ENCODE measurements around the gene STPG3. TPM values are rescaled to one million over a fixed set of nuclear protein-coding genes. Genes with fewer than 3 reads are reported as not detected.

Gene STPG3
- total and polyA plus RNA-seq, 2 of the 13 experiments (the other 11 are each of a cell fraction or from before 2014, with no cell fraction given): not detected

GRCh38 chr9:137254624-137255447 lies 3.8 kb downstream of the STPG3 start, which contains the start of gene NELFB (continued):
- TF ChIP-seq USF2 (IDR thresholded peaks at IDR 0.05; ENCODE audit: low read depth, low read length) (no peak), USF2 (CRISPR knock-in tag; IDR thresholded peaks at IDR 0.05; ENCODE audit: borderline replicate concordance) (no peak), ZMYM3 (CRISPR knock-in tag; IDR thresholded peaks at IDR 0.05) (no peak), ZNF75D (CRISPR knock-in tag; IDR thresholded peaks at IDR 0.05; ENCODE audit: borderline replicate concordance) (no peak), GATAD2A (CRISPR knock-in tag; IDR thresholded peaks at IDR 0.05) (0 out of 2 replicates have a peak, but pooled peaks have one; percentile 13), ZBTB43 (CRISPR knock-in tag; conservative IDR thresholded peaks at IDR 0.05) (0 out of 2 replicates have a peak, but pooled peaks have one; percentile 36), NFKBIZ (CRISPR knock-in tag; IDR thresholded peaks at IDR 0.05) (no peak), ZNF737 (CRISPR knock-in tag; IDR thresholded peaks at IDR 0.05; ENCODE audit: borderline replicate concordance) (no peak), MXD3 (CRISPR knock-in tag; IDR thresholded peaks at IDR 0.05) (peak; percentile 33; the same call in 1 of the 2 replicates), CREBL2 (CRISPR knock-in tag; IDR thresholded peaks at IDR 0.05; ENCODE audit: borderline replicate concordance) (no peak), NAIF1 (CRISPR knock-in tag; IDR thresholded peaks at IDR 0.05; ENCODE audit: borderline replicate concordance) (no peak), RARA (CRISPR knock-in tag; IDR thresholded peaks at IDR 0.05) (no peak), RBM22 (optimal IDR thresholded peaks at IDR 0.05; ENCODE audit: low read length) (no peak), POLR2AphosphoS5 (IDR thresholded peaks at IDR 0.05; ENCODE audit: low read depth, low read length) (peak; percentile 88), ZNF160 (CRISPR knock-in tag; IDR thresholded peaks at IDR 0.05) (peak; percentile 39; the same call in 1 of the 2 replicates), E2F2 (CRISPR knock-in tag; IDR thresholded peaks at IDR 0.05; ENCODE audit: borderline replicate concordance) (0 out of 2 replicates have a peak, but pooled peaks have one; percentile 23), ZNF441 (CRISPR knock-in tag; IDR thresholded peaks at IDR 0.05; ENCODE audit: borderline replicate concordance) (no peak; the same call in 1 of the 2 replicates), ZNF101 (CRISPR knock-in tag; IDR thresholded peaks at IDR 0.05; ENCODE audit: borderline replicate concordance, low read depth) (no peak), RAD21 (CRISPR knock-in tag; IDR thresholded peaks at IDR 0.05) (peak; percentile 45; the same call in 1 of the 2 replicates), ATF2 (CRISPR knock-in tag; IDR thresholded peaks at IDR 0.05) (no peak; the same call in 1 of the 2 replicates), TBL1XR1 (IDR thresholded peaks at IDR 0.05; ENCODE audit: borderline replicate concordance, low read length, partially characterized antibody) (no peak)

Data from HepG2 (cell line).